Measurements from ENCODE around the gene MCF2L.

The MCF2L gene

GRCh38 chr13:113148407-113148806 lies 179.4 kb downstream of the MCF2L start:
- FAIRE-seq (no peak), DNase-seq (ENCODE audit: insufficient read length) (no peak)
- TF ChIP-seq TAF1 (IDR thresholded peaks at IDR 0.05; ENCODE audit: borderline replicate concordance, low read depth, low read length): no peak
- no peak for TF ChIP-seq POLR2A (IDR thresholded peaks at IDR 0.05; ENCODE audit: low read depth, low read length)
- no peak for TF ChIP-seq POLR2AphosphoS5 (IDR thresholded peaks at IDR 0.05; ENCODE audit: low read depth, low read length)

GRCh38 chr13:113148940-113149503 lies 180.0 kb downstream of the MCF2L start:
- DNase-seq (ENCODE audit: insufficient read length): no peak
- TF ChIP-seq TAF1 (IDR thresholded peaks at IDR 0.05; ENCODE audit: borderline replicate concordance, low read depth, low read length) (no peak), POLR2AphosphoS5 (IDR thresholded peaks at IDR 0.05; ENCODE audit: low read depth, low read length) (no peak), POLR2A (IDR thresholded peaks at IDR 0.05; ENCODE audit: low read depth, low read length) (no peak)
- FAIRE-seq: no peak
